HL-60 (cell line): ENCODE data around the gene ARSA.
"Not testable (repeated sequence)": the region's sequence is repeated elsewhere in the genome, so short reads cannot be mapped to it uniquely, and the experiment has no call there.

Experiments used
- DNase-seq, 2 experiments: peaks; one replicate each; pipeline ENCODE4 v3.0.0-alpha.2; 2010 to 2020; ENCODE audit warnings: low read depth in 1 of 2, low spot score in 1 of 2
- H3K27ac ChIP-seq: fragments of 250-450 bp; sonication (Bioruptor Pico); replicated peaks from 2 replicates; pipeline ENCODE4 v1.5.1; 2020; ENCODE audit warnings: mild to moderate bottlenecking, moderate library complexity
- H3K27me3 ChIP-seq: fragments of 250-450 bp; sonication (Bioruptor Pico); 2 replicates; pipeline ENCODE4 v1.5.1; 2021; ENCODE audit warnings: mild to moderate bottlenecking, moderate library complexity; ENCODE audit not compliant: insufficient read depth, poor library complexity, severe bottlenecking
- H3K4me3 ChIP-seq: replicated peaks from 2 replicates; pipeline ENCODE4 v1.5.1; 2011; ENCODE audit warnings: mild to moderate bottlenecking, control low read depth, low read length; ENCODE audit not compliant: insufficient read depth
- CTCF ChIP-seq: IDR thresholded peaks from one replicate; pipeline ENCODE4 v1.5.1; 2011; ENCODE audit warnings: low read length, control low read depth, inconsistent platforms; ENCODE audit not compliant: insufficient read depth
- GABPA ChIP-seq: IDR thresholded peaks from 2 replicates; pipeline ENCODE4 v1.6.1; 2012; ENCODE audit warnings: low read depth
- POLR2AphosphoS5 ChIP-seq: IDR thresholded peaks from 2 replicates; pipeline ENCODE4 v1.6.1; 2012; ENCODE audit warnings: low read depth
- REST ChIP-seq: IDR thresholded peaks from 2 replicates; pipeline ENCODE4 v1.6.1; 2012; ENCODE audit warnings: low read depth; ENCODE audit not compliant: insufficient replicate concordance
- SPI1 ChIP-seq: IDR thresholded peaks from 2 replicates; pipeline ENCODE4 v1.6.1; 2012; ENCODE audit warnings: low read depth, mild to moderate bottlenecking, borderline replicate concordance

The ARSA gene

GRCh38 chr22:50665738-50666137 is 37.8 kb upstream of the ARSA start:
- DNase-seq, result no peak
- H3K4me3 ChIP-seq, result no peak overlapping the region
- TF ChIP-seq GABPA (no peak), SPI1 (no peak), POLR2AphosphoS5 (no peak), CTCF (no peak), REST (no peak)
- H3K27ac ChIP-seq, result no peak overlapping the region
- H3K27me3 ChIP-seq, result peaks cover 6% of the 10 kb centered on the region

GRCh38 chr22:50665212-50665611 is 37.3 kb upstream of the ARSA start:
- Histone ChIP-seq H3K27ac (no peak overlapping the region), H3K4me3 (no peak overlapping the region), H3K27me3 (peaks cover 6% of the 10 kb centered on the region)
- no peak for DNase-seq
- TF ChIP-seq GABPA (no peak), POLR2AphosphoS5 (no peak), SPI1 (no peak), REST (no peak), CTCF (no peak)

- H3K27me3 ChIP-seq, result peaks cover 8% of the 10 kb centered on the region
- H3K27ac ChIP-seq, result no peak overlapping the region
- TF ChIP-seq GABPA (no peak), SPI1 (no peak), POLR2AphosphoS5 (no peak), CTCF (no peak), REST (no peak)
- DNase-seq, result no peak
- H3K4me3 ChIP-seq, result no peak overlapping the region
Observed at GRCh38 chr22:50660306-50660705, 32.4 kb upstream of the ARSA start.

- DNase-seq, H3K4me3 ChIP-seq, H3K27ac ChIP-seq, H3K27me3 ChIP-seq: not testable (repeated sequence)
Observed at GRCh38 chr22:50659711-50660110, 31.8 kb upstream of the ARSA start.
